HG03342 (cell line): ENCODE data around the gene QPCT.
"Not testable (repeated sequence)": the region's sequence is repeated elsewhere in the genome, so short reads cannot be mapped to it uniquely, and the experiment has no call there.

Experiments used
- ATAC-seq: cut with Tn5 transposase; IDR thresholded peaks from one replicate; pipeline ENCODE4 v1.9.1; 2021; ENCODE audit warnings: mild to moderate bottlenecking, moderate library complexity; ENCODE audit not compliant: unreplicated experiment

QPCT gene

GRCh38 chr2:37389989-37390765 is 45.7 kb downstream of the QPCT start:
- ATAC-seq: peak; percentile 96

DNA sequence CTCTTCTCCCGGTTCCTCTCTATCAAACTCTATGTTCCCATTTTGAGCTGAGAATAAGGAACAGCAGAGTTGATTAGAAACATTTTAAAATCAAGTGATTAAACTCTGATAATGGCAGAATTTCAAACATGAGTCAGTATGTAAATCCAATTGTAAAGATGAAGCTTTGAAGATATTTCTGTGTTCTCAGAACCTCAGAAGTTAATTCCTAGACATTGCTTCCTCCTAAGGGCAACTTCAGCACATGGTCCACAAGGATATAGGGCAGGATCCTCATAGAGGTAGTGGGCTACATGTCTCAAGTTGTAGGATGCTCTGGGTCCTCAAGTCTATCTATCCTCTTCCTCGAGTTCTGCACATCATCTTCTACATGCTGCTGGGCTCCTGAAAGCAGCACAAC is 46.3 kb downstream of the QPCT start:
- peak; percentile 6 for ATAC-seq

- ATAC-seq: no peak
These were observed 47.3 kb downstream of the QPCT start for GRCh38 chr2:37391711-37392110.

GRCh38 chr2:37392428-37392827 is 48.0 kb downstream of the QPCT start:
- ATAC-seq: no peak

DNA sequence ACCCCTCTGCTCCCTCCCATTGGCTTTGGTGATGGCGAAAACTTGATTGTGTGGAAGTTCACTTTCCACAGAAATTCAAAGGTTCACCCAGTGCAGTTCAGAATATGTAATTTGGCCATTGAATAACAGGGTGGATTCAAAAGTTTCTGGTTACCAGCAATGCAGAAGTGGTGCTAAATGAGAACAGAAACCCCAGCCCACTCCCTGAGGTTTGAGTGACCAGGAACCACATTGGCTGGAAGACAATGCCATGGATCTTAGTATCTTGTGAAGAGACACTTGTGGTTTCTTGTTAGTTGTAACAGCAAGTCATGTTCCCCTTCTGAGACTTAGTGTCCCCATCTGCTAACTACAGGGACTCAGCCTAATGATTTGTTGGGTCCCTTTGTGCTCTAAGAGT is 49.8 kb downstream of the QPCT start:
- ATAC-seq: no peak

DNA sequence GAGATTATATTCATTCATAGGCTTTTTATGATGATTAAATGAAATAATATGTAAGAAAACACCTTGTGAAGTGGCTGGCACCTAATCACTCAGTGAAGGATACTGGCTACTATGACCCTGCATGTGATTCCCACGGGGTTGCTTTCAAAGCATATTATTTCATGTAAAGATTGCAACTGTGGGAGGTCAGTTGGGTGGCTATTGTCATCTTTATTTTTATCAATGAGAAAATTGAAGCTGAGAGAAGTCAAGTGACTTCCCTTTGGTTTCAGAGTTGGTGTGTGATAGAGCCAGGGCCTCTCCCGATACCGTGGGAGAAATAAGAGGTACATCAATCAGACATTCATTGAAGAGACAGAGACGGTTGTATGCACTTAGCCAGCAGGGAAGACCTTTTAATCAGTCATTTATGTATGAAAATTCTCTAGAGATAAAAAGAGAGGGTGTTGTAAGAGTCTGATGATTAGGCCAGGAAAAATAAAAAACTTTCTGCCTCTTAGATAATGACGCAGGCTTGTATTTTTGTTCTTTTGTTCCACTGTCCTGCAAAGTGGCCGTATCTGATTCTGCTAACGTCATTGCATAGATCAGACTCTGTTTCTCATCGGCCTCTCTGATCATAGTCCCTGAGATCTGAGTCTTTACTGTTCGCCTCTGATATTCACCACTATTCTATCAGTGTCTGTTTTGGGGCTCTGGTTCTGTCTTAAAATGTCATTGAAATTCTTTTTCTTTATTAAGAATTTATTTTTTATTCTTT is 50.5 kb downstream of the QPCT start:
- no peak for ATAC-seq

- no peak for ATAC-seq
These were observed 52.6 kb downstream of the QPCT start for GRCh38 chr2:37396890-37397565.

DNA sequence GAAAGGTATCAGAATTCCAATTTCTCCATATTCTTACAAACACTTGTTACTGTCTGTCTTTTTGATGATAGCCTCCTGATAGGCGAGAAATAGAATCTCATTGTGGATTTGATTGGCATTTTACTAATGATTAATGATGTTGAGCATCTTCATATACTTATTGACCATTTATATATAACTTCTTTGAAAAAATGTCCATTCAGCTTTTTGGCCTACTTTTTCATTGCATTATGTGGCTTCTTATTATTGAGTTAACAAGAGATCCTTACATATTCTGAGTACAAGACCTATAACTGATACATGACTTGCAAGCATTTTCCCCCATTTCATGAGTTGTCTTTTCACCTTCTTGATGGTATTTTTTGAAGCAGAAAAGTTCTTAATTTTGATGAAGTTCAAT is 54.6 kb downstream of the QPCT start:
- ATAC-seq: no peak

- ATAC-seq: no peak
These were observed 55.6 kb downstream of the QPCT start for GRCh38 chr2:37400041-37400440.

DNA sequence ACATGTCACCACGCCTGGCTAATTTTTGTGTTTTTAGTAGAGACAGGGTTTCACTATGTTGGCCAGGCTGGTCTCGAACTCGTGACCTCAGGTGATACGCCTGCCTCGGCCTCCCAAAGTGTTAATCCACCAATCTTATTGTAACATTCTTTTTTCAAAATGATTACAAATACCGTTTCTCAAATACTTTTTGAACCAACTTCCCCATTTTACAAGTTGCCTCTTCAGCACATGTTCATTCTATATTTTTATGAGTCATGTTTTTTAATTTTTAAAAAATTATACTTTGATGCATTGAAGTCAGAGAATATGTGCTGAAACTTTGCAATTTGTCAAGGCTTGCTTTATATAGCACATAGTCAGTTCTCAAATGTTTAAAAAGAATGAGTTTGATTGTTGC is 58.2 kb downstream of the QPCT start:
- no peak for ATAC-seq

DNA sequence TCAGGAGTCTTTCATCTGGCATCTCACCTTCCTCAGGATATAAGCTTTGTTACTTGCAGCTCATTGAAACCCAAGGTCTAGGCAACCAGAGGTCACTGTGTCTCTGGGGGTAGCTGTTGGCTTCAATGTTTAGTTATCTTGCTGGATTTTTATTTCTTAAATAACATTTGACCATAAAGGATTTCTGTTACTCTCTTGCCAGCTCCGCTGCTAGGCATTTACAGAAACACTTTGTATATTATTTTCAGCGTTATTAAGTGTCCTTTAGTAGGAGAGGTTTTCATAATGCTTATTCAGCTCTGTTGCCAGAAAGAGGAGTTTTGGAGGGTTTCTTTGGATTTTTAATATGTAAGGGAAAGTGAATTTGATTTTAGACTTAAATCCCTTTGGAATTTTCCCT is 61.4 kb downstream of the QPCT start:
- no peak for ATAC-seq

- no peak for ATAC-seq
These were observed 67.8 kb downstream of the QPCT start for GRCh38 chr2:37412231-37412630.

DNA sequence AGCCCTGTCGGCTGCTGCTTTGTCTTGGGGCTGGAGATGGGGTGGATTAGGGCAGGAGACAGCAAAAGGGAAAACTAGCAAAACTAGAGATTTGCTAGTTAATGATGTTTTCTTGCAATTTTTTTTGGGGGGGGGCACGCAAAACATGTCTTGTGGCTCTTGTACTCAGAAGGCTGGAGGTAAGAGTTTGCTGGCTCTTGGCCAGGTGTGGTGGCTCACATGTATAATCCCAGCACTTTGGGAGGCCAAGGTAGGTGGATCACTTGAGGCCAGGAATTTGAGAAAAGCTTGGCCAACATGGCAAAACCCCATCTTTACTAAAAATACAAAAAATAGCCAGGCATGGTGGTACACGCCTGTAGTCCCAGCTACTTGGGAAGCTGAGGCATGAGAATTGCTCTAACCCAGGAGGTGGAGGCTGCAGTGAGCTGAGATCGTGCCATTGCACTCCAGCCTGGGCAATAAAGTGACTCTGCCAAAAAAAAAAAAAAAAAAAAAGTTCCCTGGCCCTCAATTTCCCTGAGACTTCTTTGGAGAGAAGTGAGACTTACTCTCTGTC is 69.6 kb downstream of the QPCT start:
- ATAC-seq: not testable (repeated sequence)

DNA sequence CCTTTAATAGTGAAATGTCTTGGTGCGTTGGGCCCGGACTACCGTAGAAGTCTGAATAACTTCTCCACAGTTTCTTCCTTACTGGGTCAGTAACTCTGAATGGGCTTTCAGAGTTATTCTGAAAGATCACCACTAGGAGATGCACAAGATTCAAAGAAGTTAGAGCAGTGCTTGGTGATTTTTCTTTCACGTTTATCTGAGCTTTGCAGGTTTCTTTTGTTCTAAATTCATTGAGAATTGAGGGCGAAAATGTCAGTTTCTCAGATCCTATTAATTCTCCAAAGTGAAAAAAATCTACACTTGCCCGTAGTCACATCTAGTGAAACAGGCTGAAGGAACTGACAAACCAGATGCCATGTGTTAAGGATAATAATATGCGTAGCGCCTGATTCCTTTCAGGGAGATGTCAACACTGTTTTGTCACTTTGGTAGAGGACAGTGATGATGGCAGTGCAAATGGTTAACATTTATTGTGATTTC is 70.1 kb downstream of the QPCT start:
- no peak for ATAC-seq

DNA sequence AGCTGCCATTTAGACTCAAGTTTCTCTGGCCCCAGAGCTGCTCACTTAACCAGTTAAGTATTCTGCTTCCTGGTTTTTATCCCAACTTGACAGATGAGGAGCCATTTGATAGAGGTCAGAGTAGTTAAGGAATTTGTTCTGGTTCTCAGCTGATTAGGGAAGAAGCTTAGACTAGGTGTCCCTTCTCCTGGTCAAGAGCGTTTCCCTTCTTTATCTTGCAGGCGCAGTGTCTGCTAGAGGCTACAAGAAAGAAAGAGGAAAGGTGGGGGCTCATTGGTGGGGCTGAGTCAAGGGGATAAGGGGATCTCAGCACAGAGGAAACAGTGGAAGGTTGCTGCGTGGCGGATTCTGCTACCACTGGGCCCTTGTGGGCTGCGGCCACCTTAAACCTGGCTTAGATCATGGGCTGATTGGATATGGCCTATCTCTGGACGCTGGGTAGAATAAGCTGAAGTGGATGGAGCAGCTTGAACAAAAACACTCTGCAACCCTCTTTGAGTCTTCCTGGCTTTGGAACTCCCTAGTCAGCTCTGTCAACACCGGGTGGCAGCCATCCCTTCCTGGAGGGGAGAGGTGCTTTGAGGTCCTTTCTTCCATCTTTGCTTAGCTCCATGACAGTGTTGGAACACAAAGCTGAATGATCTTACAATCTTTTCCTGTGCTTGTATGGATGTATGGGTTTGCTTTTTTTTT is 70.8 kb downstream of the QPCT start:
- ATAC-seq: no peak

GRCh38 chr2:37417321-37417720 is 72.9 kb downstream of the QPCT start:
- ATAC-seq: no peak

DNA sequence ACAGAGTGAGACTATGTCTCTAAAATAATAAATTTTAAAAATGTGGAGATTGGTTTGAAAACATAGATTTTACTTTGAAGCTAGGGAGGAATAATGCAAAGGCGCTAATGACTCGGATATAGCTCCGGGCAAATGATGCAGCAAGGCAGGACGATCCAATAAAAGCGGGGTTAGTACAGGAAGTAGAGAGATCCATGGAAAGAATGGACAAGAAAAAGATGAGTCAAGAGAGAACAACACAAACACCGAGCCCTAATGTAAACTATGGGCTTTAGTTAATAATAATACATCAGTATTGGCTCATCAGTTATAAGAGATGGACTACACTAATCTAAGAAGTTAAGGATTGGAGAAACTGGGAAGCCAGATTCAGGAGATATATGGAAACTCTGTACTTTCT is 74.5 kb downstream of the QPCT start:
- no peak for ATAC-seq

GRCh38 chr2:37421686-37422085 is 77.3 kb downstream of the QPCT start:
- no peak for ATAC-seq

- no peak for ATAC-seq
These were observed 78.4 kb downstream of the QPCT start for GRCh38 chr2:37422816-37423215.
